Liver (tissue), 3 donors: ENCODE data around the gene HRH2.
"Not testable (repeated sequence)": the region's sequence is repeated elsewhere in the genome, so short reads cannot be mapped to it uniquely, and the experiment has no call there.

Source experiments
- TAF1 ChIP-seq: conservative IDR thresholded peaks from 2 replicates; pipeline ENCODE4 v1.6.1; 2016; ENCODE audit warnings: antibody characterized with exemption, mild to moderate bottlenecking
- YY1 ChIP-seq: IDR thresholded peaks from 2 replicates; pipeline ENCODE4 v1.6.1; 2016; ENCODE audit warnings: antibody characterized with exemption, mild to moderate bottlenecking
- TF ChIP-seq, protein P1 (sequence below): fragments of 150-350 bp; IDR thresholded peaks from 2 replicates; pipeline ENCODE4 v1.5.1; 2017; ENCODE audit warnings: improper control_type of control experiment, low read depth, low read length; ENCODE audit not compliant: missing input control
- TF ChIP-seq, protein P2 (sequence below): IDR thresholded peaks from 2 replicates; pipeline ENCODE4 v1.6.1; 2016; ENCODE audit warnings: antibody characterized with exemption
- donor health status: healthy.
- donor health status: healthy.

DNA sequence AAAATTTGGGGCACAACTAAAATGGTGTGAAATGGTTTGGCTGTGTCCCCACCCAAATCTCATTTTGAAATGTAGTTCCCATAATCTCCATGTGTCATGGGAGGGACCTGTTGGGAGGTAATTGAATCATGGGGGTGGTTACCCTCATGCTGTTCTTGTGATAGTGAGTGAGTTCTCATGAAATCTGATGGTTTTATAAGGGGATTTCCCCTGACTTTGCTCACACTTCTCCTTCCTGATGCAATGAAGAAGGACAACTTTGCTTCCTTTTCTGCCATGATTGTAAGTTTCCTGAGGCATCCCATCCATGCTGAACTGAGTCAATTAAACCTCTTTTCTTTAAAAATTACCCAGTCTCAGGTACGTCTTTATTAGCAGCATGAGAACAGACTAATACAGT lies 102.1 kb downstream of the HRH2 start:
- TF ChIP-seq, protein P1, sequence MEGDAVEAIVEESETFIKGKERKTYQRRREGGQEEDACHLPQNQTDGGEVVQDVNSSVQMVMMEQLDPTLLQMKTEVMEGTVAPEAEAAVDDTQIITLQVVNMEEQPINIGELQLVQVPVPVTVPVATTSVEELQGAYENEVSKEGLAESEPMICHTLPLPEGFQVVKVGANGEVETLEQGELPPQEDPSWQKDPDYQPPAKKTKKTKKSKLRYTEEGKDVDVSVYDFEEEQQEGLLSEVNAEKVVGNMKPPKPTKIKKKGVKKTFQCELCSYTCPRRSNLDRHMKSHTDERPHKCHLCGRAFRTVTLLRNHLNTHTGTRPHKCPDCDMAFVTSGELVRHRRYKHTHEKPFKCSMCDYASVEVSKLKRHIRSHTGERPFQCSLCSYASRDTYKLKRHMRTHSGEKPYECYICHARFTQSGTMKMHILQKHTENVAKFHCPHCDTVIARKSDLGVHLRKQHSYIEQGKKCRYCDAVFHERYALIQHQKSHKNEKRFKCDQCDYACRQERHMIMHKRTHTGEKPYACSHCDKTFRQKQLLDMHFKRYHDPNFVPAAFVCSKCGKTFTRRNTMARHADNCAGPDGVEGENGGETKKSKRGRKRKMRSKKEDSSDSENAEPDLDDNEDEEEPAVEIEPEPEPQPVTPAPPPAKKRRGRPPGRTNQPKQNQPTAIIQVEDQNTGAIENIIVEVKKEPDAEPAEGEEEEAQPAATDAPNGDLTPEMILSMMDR: not testable (repeated sequence)
- TF ChIP-seq, protein P2, sequence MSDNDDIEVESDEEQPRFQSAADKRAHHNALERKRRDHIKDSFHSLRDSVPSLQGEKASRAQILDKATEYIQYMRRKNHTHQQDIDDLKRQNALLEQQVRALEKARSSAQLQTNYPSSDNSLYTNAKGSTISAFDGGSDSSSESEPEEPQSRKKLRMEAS: not testable (repeated sequence)
- TF ChIP-seq TAF1, YY1: not testable (repeated sequence)
